Inflammatory macrophage (primary cell): ENCODE results near the gene CLCF1.
"Not testable (repeated sequence)": the region's sequence is repeated elsewhere in the genome, so short reads cannot be mapped to it uniquely, and the experiment has no call there.

Source experiments
- DNase-seq, 2 donors: peaks; one replicate each; pipeline ENCODE4 v3.0.0-alpha.2; 2020 to 2022

CLCF1 gene

GRCh38 chr11:67408437-67409200 lies 35.2 kb upstream of the CLCF1 start:
- no peak for DNase-seq

- no peak for DNase-seq
These were observed 34.3 kb upstream of the CLCF1 start for GRCh38 chr11:67407688-67408163.

- peak in 1 of 2 donors; percentile 35 for DNase-seq
These were observed 33.7 kb upstream of the CLCF1 start for GRCh38 chr11:67406969-67407687.

- DNase-seq: no peak
These were observed 33.1 kb upstream of the CLCF1 start for GRCh38 chr11:67406420-67406968.

- no peak for DNase-seq
These were observed 32.4 kb upstream of the CLCF1 start for GRCh38 chr11:67405688-67406339.

GRCh38 chr11:67405196-67405567 lies 31.8 kb upstream of the CLCF1 start:
- no peak for DNase-seq

GRCh38 chr11:67404515-67405195 lies 31.3 kb upstream of the CLCF1 start:
- peak; percentile 85 to 91 for DNase-seq

- not testable (repeated sequence) for DNase-seq
These were observed 29.7 kb upstream of the CLCF1 start for GRCh38 chr11:67403085-67403484.

GRCh38 chr11:67402192-67402839 lies 28.9 kb upstream of the CLCF1 start:
- not testable (repeated sequence) for DNase-seq

GRCh38 chr11:67401495-67402191 lies 28.2 kb upstream of the CLCF1 start, which contains the start of gene PPP1CA:
Gene PPP1CA, minus strand, starts transcription at chr11:67401858. Its CDS starts 76 bp downstream, at chr11:67401782.
- peak; percentile 87 to 91 for DNase-seq

GRCh38 chr11:67400942-67401494 lies 27.6 kb upstream of the CLCF1 start:
- no peak for DNase-seq

GRCh38 chr11:67400251-67400941 lies 27.0 kb upstream of the CLCF1 start:
- DNase-seq: peak in 1 of 2 donors; percentile 21

- no peak for DNase-seq
These were observed 25.5 kb upstream of the CLCF1 start for GRCh38 chr11:67398661-67399563.

GRCh38 chr11:67397986-67398660 lies 24.7 kb upstream of the CLCF1 start:
- no peak for DNase-seq

- DNase-seq: no peak
These were observed 24.1 kb upstream of the CLCF1 start for GRCh38 chr11:67397536-67397935.

GRCh38 chr11:67396587-67397389 lies 23.4 kb upstream of the CLCF1 start:
- no peak for DNase-seq

- DNase-seq: no peak
These were observed 22.8 kb upstream of the CLCF1 start for GRCh38 chr11:67396259-67396581.
